Astrocyte of the spinal cord (primary cell): Measurements from ENCODE around the gene SCFD2.

Source experiments
- DNase-seq: peaks from one replicate; pipeline ENCODE4 v3.0.0; 2011; ENCODE audit warnings: low read depth, low spot score
- H3K4me3 ChIP-seq: 2 replicates; pipeline ENCODE4 v1.5.1; 2011; ENCODE audit warnings: low read depth, mild to moderate bottlenecking, low read length, moderate library complexity
- CTCF ChIP-seq: IDR thresholded peaks from 2 replicates; pipeline ENCODE4 v1.5.1; 2012; ENCODE audit warnings: low read depth, mild to moderate bottlenecking, low read length, inconsistent platforms
- in situ Hi-C: cut with HindIII; loops from 2 replicates; pipeline ENCODE4 v1.10.0; 2017; ENCODE audit warnings: low sequenced_read_pairs

The SCFD2 gene

GRCh38 chr4:53000560-53000959 is 365.3 kb downstream of the SCFD2 start:
- TF ChIP-seq CTCF, result no peak
- in situ Hi-C loops, result no loop called here
- no peak overlapping the region for H3K4me3 ChIP-seq
- no peak for DNase-seq

DNA sequence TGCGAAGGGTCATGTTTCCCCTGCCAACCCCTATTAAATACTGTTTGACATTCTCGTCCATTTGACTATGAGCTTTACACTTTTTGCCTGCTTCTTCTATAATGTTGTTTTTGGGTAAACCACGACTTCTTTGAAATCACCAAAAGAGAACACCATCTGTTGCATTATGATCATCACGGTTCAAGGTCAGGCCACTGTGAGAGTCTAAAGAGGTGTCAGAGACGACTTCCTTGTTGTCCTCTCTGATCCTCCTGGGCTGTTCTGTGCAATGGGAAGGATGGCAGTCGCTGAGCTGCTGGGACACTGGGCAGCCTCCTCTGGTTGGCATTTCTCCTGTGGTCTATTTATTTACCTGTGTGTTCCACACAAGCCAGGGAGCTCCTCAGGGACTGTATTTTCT is 366.2 kb downstream of the SCFD2 start:
- no peak for TF ChIP-seq CTCF
- DNase-seq, result no peak
- in situ Hi-C loops, result no loop called here
- H3K4me3 ChIP-seq, result no peak overlapping the region

- no peak for TF ChIP-seq CTCF
- in situ Hi-C loops, result no loop called here
- no peak overlapping the region for H3K4me3 ChIP-seq
- DNase-seq, result no peak
These were observed 367.4 kb downstream of the SCFD2 start for GRCh38 chr4:52998413-52998812.

DNA sequence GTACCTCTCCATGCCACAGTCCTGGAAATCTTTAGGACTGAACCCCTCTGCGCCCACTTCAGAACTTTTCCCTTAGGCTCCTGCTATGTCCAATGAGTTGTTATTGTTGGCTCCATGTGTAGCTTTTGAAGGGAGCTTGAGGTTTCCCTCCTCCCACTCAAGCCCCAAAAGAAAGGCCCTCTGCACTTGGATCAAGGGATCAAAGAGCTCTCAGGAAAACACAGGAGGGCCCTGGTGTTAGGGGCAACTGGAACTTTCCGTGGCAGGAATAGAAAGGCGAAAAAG is 368.8 kb downstream of the SCFD2 start:
- in situ Hi-C loops, result no loop called here
- DNase-seq, result peak; percentile 35
- no peak for TF ChIP-seq CTCF
- H3K4me3 ChIP-seq, result no peak overlapping the region

GRCh38 chr4:52996261-52997131 is 369.4 kb downstream of the SCFD2 start:
- peak; percentile 49 for DNase-seq
- H3K4me3 ChIP-seq, result no peak overlapping the region
- TF ChIP-seq CTCF, result no peak
- in situ Hi-C loops, result no loop called here

- no peak for TF ChIP-seq CTCF
- in situ Hi-C loops, result no loop called here
- peak; percentile 22 for DNase-seq
- H3K4me3 ChIP-seq, result no peak overlapping the region
These were observed 370.4 kb downstream of the SCFD2 start for GRCh38 chr4:52995360-52996030.
